ENCODE results near the gene LBHD2.

LBHD2 gene

DNA sequence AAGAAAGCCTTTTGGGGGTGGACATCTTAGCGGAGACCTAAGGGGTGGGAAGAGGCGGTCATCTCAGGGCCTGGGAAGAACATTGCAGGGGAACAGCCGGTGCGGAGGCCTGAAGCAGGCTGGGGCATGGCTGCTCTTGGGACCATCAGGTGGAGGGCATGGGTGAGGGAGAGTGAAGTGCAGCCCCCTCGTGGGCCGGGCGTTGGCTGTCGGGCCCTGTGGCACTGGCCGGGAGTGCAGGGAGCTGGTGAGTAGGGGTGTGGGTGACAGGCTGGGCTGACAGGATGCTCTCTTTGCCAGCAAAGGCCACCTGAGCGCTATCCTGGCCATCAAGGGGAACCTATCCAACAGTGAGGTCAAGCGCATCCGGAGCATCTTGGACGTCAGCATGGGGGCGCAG, 50.9 kb downstream of the LBHD2 start:
- no peak for DNase-seq

DNA sequence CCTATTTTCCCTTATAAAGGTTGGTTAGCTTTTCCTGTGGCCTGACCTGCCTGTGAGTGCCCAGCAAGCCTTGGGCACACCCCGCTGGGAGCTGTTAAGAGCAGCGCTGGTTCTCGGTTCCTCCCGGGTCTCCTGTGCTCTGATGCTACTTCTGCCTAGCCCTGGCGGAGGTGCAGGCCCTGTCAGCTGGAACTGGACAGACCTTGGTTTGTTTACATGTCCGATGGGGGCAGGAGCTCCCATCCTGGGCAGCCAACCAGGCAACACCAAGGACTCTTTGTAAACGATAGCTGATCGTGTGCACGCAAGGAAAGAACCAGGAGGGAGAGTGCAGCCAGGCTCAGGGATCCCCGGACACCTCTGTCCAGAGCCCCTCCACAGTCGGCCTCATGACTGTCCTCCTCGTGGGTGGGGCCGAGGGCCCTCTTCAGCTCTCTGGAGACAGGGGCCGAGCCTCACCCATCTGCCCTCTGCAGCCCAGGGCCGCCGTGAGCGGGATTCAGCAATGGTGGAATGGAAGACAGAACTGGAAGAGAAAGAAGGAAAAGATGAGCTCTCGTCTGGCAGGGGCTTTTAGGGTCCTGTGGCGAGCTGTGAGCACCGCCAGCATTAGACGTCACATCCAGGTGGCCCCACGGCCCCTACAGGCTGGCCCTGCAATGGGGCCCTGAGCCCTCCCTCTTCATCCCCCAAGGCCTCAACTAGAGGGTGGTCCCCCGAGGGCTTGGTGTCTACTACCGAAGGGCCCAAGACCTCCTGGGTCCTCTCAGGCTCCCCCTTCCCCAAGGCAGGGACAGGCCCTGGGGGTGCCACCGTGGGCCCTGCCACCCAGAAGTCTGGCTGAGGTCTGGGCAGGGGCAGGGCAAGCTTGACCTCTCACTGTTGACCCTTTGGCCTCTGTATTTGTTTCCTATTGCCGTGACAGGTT, 51.6 kb downstream of the LBHD2 start:
- no peak for DNase-seq

DNA sequence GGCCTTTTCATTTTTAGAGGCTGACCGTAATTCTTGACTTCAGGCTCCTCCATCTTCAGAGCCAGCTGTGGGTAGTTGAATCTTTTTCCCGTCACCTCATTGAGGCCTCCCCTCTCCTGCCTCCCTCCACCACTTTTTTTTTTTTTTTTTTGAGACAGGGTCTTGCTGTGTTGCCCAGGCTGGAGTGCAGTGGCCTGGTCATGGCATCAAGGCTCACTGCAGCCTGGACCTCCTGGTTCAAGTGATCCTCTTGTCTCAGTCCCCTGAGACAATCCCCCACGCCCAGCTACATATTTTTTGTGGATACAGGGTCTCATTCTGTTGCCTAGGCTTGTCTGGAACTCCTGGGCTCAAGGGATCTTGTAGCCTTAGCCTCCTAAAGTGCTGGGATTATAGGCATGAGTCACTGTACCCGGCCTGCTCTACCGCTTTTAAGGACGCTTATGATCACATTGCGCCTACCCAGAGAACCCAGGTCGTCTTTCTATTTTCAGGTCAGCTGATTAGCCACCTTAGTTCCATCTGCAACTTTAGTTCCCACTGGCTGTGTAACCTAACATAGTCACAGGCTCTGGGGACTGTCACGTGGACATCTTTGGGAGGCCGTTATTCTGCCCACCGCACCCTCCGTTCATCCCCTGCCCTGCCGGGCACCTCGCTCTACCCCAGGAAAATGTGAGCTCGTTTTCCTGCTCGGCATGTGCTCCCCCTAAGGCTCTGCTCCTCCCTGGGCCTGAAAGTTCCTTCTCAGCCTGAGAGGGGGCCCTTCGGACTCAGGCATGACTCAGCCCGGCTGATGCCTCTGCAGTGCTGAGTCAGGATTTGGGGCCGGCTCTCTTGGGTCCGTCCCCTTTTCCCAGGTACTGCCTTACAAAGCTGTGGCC, 52.6 kb downstream of the LBHD2 start:
- no peak for DNase-seq

DNA sequence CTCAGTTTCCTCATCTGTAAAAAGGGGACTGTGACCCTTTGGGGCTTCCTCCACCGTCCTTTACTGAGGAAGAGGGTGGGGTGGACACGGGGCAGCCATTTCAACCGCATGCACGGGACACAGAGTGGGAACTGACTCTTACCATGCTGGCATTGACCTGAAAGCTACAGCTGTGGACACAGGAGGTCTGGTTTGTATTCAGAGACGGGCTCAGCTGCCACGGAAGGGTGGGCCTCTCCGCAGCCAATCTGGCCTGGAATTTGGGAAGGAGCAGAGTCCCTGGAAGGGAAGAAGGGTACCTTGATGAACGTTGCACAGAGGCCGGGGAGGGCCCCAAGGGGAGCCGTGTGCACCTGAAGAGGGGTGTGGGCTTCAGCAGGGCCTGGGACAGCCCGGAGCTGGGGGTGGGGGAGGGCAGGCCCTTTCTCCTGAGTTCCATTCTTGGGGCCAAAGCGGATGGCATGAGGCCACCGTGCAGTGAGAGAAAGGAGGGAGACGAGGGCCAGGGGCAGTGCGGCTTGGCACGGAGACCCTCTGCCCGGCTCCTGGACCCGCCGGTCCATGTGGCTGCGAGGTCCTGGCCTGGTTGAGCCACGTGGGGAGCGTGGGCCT, 53.8 kb downstream of the LBHD2 start:
- DNase-seq, result no peak

DNA sequence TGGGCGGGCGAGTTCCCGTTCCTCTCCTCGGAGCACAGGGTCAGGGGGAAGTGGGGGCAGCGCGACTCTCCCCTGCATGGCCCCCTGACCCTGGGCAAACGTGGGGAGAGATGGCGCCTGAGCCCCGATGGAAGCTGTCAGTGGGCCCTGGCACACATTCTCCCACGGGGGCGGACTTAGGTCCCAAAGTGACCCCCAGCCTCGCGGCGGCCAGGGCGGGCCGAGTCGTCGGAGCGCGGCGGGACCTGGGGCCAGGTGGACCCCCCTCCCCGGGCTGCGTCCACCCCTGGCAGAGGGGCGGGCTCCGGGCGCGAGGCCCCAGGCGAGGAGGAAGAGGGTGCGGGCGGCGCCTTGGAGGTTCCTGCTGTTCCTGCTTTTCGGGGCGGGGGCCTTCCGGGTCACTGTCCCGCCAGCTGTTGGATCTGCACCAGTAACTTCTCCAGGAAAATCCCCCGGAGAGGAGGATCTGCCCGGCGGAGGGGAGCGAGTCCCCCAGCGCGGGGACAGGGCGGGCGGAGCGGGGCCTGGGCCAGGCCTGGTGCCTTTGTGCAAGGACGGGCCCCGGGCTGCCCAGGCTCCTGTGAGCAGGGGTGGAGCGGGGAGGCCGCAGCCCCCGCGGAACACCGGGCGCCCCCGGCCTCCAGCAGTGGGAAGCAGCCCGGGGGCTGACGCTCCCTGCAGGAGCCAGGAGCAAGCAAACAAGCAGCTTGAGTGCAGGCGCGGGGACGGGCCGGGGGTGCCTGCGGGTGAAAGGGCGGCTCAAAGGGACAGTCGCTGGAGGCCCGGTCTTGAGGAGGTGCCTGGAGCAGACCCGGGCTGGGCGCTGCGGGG, 54.5 kb downstream of the LBHD2 start:
- no peak for DNase-seq

DNA sequence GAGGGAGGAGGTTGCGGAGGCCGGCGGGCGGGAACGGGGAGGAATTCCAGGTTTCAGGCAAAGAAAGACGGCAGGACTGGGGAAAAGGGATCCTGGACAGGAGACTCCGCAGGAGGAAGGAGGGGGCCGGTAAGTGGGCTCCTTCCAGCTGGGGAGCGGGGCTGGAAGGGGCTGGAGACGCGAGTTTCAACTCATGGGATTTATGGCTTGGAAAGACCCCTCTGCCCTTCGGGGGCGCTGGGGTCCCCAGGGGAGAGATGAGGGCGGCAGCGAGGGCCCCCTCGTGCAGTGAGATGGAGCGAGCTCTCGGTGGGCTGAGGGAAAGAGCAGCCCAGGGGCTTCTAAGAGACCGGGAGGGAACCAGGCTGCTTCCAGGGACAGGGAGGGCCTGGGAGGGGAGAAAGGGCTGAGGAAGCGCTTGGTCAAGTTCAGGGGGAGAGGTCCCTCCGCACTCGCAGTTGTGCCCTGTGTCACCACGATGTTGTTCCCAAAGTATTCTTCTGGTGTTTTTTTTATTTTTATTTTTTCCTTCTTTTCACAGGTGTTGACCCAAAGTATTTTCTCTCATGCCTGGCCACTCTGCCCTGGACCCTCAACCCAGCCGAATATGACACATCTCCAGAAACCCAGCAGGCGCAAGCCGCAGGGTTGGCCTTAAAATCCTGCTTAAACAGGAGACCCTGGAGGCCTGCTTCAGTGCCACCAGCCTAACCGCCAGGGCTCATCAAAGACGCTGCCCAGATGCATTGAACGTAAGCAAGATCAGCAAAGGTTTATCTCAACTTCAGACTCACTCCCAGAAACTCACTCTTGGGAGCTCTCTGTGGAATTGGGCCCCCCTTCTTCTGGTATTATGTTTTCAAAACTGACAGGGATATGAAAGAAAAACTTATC, 55.4 kb downstream of the LBHD2 start:
- DNase-seq, result no peak

Data from CD4-positive, alpha-beta T cell treated with Interleukin-6 for 4 hours (primary cell).